H9 (cell line): ENCODE measurements around the gene EIF2D. TPM values are rescaled to one million over a fixed set of nuclear protein-coding genes. Genes with fewer than 3 reads are reported as not detected.

Source experiments
- DNase-seq: peaks from one replicate; pipeline ENCODE4 v3.0.0-alpha.2; 2017
- H2AFZ ChIP-seq: one replicate; pipeline ENCODE4 v1.6.1; 2013; ENCODE audit warnings: mild to moderate bottlenecking, low read length, control low read depth, moderate library complexity
- H2AK5ac ChIP-seq: 2 replicates; pipeline ENCODE4 v1.6.1; 2013; ENCODE audit warnings: low read length, control low read depth, mixed read lengths; ENCODE audit not compliant: insufficient read length
- H2BK120ac ChIP-seq: one replicate; pipeline ENCODE4 v1.6.1; 2013; ENCODE audit warnings: low read depth, mild to moderate bottlenecking, low read length, control low read depth, inconsistent platforms; ENCODE audit not compliant: poor library complexity, severe bottlenecking
- H2BK12ac ChIP-seq: 2 replicates; pipeline ENCODE4 v1.6.1; 2013; ENCODE audit warnings: low read length, control low read depth, mixed read lengths, low read depth; ENCODE audit not compliant: insufficient read length
- H2BK15ac ChIP-seq: 2 replicates; pipeline ENCODE4 v1.6.1; 2013; ENCODE audit warnings: low read depth, low read length, control low read depth
- H2BK20ac ChIP-seq: one replicate; pipeline ENCODE4 v1.6.1; 2013; ENCODE audit warnings: low read depth, mild to moderate bottlenecking, low read length, control low read depth, inconsistent platforms; ENCODE audit not compliant: poor library complexity, severe bottlenecking
- H2BK5ac ChIP-seq: 2 replicates; pipeline ENCODE4 v1.6.1; 2013; ENCODE audit warnings: low read length, control low read depth, mixed read lengths; ENCODE audit not compliant: insufficient read length
- H3K14ac ChIP-seq: 2 replicates; pipeline ENCODE4 v1.6.1; 2013; ENCODE audit warnings: low read length, control low read depth; ENCODE audit not compliant: insufficient read depth
- H3K18ac ChIP-seq: 2 replicates; pipeline ENCODE4 v1.6.1; 2013; ENCODE audit warnings: low read depth, mild to moderate bottlenecking, mixed read lengths, low read length, control low read depth; ENCODE audit not compliant: insufficient read length
- H3K23ac ChIP-seq: 2 replicates; pipeline ENCODE4 v1.6.1; 2013; ENCODE audit warnings: low read length, control low read depth, mixed read lengths, low read depth; ENCODE audit not compliant: insufficient read length
- H3K23me2 ChIP-seq: 2 replicates; pipeline ENCODE4 v1.6.1; 2013; ENCODE audit warnings: low read depth, mild to moderate bottlenecking, mixed read lengths, low read length, control low read depth; ENCODE audit not compliant: insufficient read length, poor library complexity, severe bottlenecking
- H3K27ac ChIP-seq: 2 replicates; pipeline ENCODE4 v1.5.1; 2013; ENCODE audit warnings: low read length, control low read depth, mixed read lengths, low read depth; ENCODE audit not compliant: insufficient read length
- H3K27me3 ChIP-seq: 2 replicates; pipeline ENCODE4 v1.6.1; 2013; ENCODE audit warnings: low read length, control low read depth, inconsistent platforms; ENCODE audit not compliant: insufficient read depth
- H3K4ac ChIP-seq: 2 replicates; pipeline ENCODE4 v1.6.1; 2013; ENCODE audit warnings: low read depth, mild to moderate bottlenecking, control low read depth, inconsistent platforms, low read length, moderate library complexity
- H3K4me1 ChIP-seq: 2 replicates; pipeline ENCODE4 v1.6.1; 2013; ENCODE audit warnings: low read length, control low read depth, inconsistent platforms; ENCODE audit not compliant: insufficient read depth
- H3K4me2 ChIP-seq: 2 replicates; pipeline ENCODE4 v1.6.1; 2013; ENCODE audit warnings: low read length, control low read depth, mixed read lengths; ENCODE audit not compliant: insufficient read length, insufficient read depth
- H3K56ac ChIP-seq: 2 replicates; pipeline ENCODE4 v1.6.1; 2013; ENCODE audit warnings: low read depth, mild to moderate bottlenecking, mixed read lengths, low read length, control low read depth; ENCODE audit not compliant: insufficient read length
- H3K79me1 ChIP-seq: 2 replicates; pipeline ENCODE4 v1.6.1; 2013; ENCODE audit warnings: low read depth, mild to moderate bottlenecking, moderate library complexity, low read length, control low read depth, inconsistent platforms; ENCODE audit not compliant: insufficient read depth, poor library complexity, severe bottlenecking
- H3K79me2 ChIP-seq: 2 replicates; pipeline ENCODE4 v1.6.1; 2013; ENCODE audit warnings: low read length, control low read depth, inconsistent platforms; ENCODE audit not compliant: insufficient read depth
- H3K9ac ChIP-seq: 2 replicates; pipeline ENCODE4 v1.6.1; 2013; ENCODE audit warnings: low read length, control low read depth, mixed read lengths; ENCODE audit not compliant: insufficient read length; ENCODE audit errors: extremely low read depth
- H3K9me3 ChIP-seq: one replicate; pipeline ENCODE4 v1.6.1; 2013; ENCODE audit warnings: low read depth, low read length, inconsistent platforms; ENCODE audit not compliant: control insufficient read depth
- H3T11ph ChIP-seq: one replicate; pipeline ENCODE4 v1.6.1; 2013; ENCODE audit warnings: mild to moderate bottlenecking, low read length, control low read depth, inconsistent platforms
- H4K20me1 ChIP-seq: one replicate; pipeline ENCODE4 v1.6.1; 2013; ENCODE audit not compliant: control insufficient read depth, insufficient read length, insufficient read depth
- H4K5ac ChIP-seq: 2 replicates; pipeline ENCODE4 v1.6.1; 2013; ENCODE audit warnings: low read depth, mild to moderate bottlenecking, mixed read lengths, low read length, control low read depth; ENCODE audit not compliant: insufficient read length
- H4K8ac ChIP-seq: replicated peaks from 2 replicates; pipeline ENCODE4 v1.6.1; 2013; ENCODE audit warnings: low read length, control low read depth, mixed read lengths, low read depth; ENCODE audit not compliant: insufficient read length
- H4K91ac ChIP-seq: 2 replicates; pipeline ENCODE4 v1.6.1; 2013; ENCODE audit warnings: low read depth, mild to moderate bottlenecking, moderate library complexity, mixed read lengths, low read length, control low read depth; ENCODE audit not compliant: insufficient read length
- H3K27ac Mint-ChIP-seq, 3 experiments: 2 replicates in 2 of 3; 3 replicates in 1 of 3; pipeline ENCODE4 v1.8.0; 2020 to 2021; ENCODE audit warnings: mixed read lengths in 3 of 3, mild to moderate bottlenecking in 1 of 3, moderate library complexity in 1 of 3
- H3K27me3 Mint-ChIP-seq: 2 replicates; pipeline ENCODE4 v1.8.0; 2021; ENCODE audit warnings: low read depth, mild to moderate bottlenecking, moderate library complexity, mixed read lengths
- H3K36me3 Mint-ChIP-seq, 3 experiments: 2 replicates in 2 of 3; 3 replicates in 1 of 3; pipeline ENCODE4 v1.8.0; 2020 to 2021; ENCODE audit warnings: low read depth in 3 of 3, mixed read lengths in 3 of 3; ENCODE audit not compliant: insufficient read depth in 1 of 3
- H3K4me1 Mint-ChIP-seq, 2 experiments: 2 replicates each; pipeline ENCODE4 v1.8.0; 2020; ENCODE audit warnings: mixed read lengths in 2 of 2
- H3K4me3 Mint-ChIP-seq, 2 experiments: 2 replicates in 1 of 2; 3 replicates in 1 of 2; pipeline ENCODE4 v1.8.0; 2020 to 2021; ENCODE audit warnings: mild to moderate bottlenecking in 2 of 2, mixed read lengths in 2 of 2, moderate library complexity in 1 of 2
- H3K9me3 Mint-ChIP-seq, 2 experiments: 2 replicates in 1 of 2; 3 replicates in 1 of 2; pipeline ENCODE4 v1.8.0; 2020; ENCODE audit warnings: mild to moderate bottlenecking in 2 of 2, mixed read lengths in 2 of 2, moderate library complexity in 1 of 2
- WGBS: extraction: QIAGEN DNeasy Blood & Tissue Kit; methylation state at CpG from one replicate; pipeline ENCODE4 v1.1.7; 2013; ENCODE audit warnings: missing lambda C conversion rate, low lambda C conversion rate, mixed read lengths; ENCODE audit not compliant: insufficient read length; ENCODE audit errors: extremely low coverage; 5-methylcytosine and 5-hydroxymethylcytosine counted together
- total RNA-seq: library from RNA; stranded (reverse); gene quantifications from 2 replicates; pipeline ENCODE4 v1.2.1, GENCODE V29; 2021
- TF ChIP-seq, protein P1 (sequence below): fragments of 200-600 bp; sonication (generic); conservative IDR thresholded peaks from 3 replicates; pipeline ENCODE4 v1.8.0; 2021; ENCODE audit warnings: antibody characterized with exemption, mild to moderate bottlenecking

EIF2D gene
- total RNA-seq, 1 experiment from 2014 or later, result 35.8 TPM

DNA sequence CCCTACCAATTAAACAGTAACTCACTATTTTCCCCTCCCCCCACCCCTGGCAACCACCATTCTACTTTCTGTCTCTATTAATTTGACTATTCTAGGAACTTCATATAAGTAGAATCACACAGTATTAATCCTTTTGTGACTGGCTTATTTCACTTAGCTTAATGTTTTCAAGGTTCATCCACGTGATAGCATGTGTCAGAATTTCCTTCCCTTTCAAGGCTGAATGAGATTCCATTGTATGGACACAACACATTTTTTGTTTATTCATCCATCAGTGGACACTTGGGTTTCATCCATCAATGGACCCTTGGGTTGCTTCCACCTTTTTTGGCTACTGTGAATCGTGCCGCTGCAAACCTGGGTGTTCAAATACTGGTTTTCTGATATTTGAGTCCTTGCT, 41.7 kb downstream of the EIF2D start:
- no peaks in the 10 kb centered on the region for H3K9me3 Mint-ChIP-seq
- no CpG with 5 or more reads among the region's 3 CpGs for WGBS

More for the DNA sequence above, 41.7 kb downstream of the EIF2D start:
- no peaks in the 10 kb centered on the region for H3K9me3 ChIP-seq
- H3K79me1 ChIP-seq, result no peaks in the 10 kb centered on the region
- no peak overlapping the region for H3K56ac ChIP-seq
- H3K79me2 ChIP-seq, result no peaks in the 10 kb centered on the region
- no peak overlapping the region for H3T11ph ChIP-seq
- H2AFZ ChIP-seq, result no peak overlapping the region
- Mint-ChIP-seq H3K4me3 (no peak overlapping the region), H3K27ac (no peak overlapping the region), H3K27me3 (peaks cover 11% of the 10 kb centered on the region), H3K4me1 (peaks cover 15 to 27% of the 10 kb centered on the region in 2 experiments), H3K36me3 (no peaks in the 10 kb centered on the region)
- no peak overlapping the region for H3K27ac ChIP-seq
- H4K20me1 ChIP-seq, result no peaks in the 10 kb centered on the region
- H3K4me2 ChIP-seq, result no peak overlapping the region
- H4K91ac ChIP-seq, result no peak overlapping the region
- no peaks in the 10 kb centered on the region for H3K23me2 ChIP-seq
- TF ChIP-seq, protein P1, sequence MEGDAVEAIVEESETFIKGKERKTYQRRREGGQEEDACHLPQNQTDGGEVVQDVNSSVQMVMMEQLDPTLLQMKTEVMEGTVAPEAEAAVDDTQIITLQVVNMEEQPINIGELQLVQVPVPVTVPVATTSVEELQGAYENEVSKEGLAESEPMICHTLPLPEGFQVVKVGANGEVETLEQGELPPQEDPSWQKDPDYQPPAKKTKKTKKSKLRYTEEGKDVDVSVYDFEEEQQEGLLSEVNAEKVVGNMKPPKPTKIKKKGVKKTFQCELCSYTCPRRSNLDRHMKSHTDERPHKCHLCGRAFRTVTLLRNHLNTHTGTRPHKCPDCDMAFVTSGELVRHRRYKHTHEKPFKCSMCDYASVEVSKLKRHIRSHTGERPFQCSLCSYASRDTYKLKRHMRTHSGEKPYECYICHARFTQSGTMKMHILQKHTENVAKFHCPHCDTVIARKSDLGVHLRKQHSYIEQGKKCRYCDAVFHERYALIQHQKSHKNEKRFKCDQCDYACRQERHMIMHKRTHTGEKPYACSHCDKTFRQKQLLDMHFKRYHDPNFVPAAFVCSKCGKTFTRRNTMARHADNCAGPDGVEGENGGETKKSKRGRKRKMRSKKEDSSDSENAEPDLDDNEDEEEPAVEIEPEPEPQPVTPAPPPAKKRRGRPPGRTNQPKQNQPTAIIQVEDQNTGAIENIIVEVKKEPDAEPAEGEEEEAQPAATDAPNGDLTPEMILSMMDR, result no peak
- H3K27me3 ChIP-seq, result no peaks in the 10 kb centered on the region
- H4K8ac ChIP-seq, result no peak overlapping the region
- no peak overlapping the region for H2BK15ac ChIP-seq
- DNase-seq, result no peak
- no peak overlapping the region for H4K5ac ChIP-seq
- no peak overlapping the region for H3K9ac ChIP-seq
- H2BK120ac ChIP-seq, result no peak overlapping the region
- no peak overlapping the region for H3K18ac ChIP-seq
- H2BK12ac ChIP-seq, result no peak overlapping the region
- no peak overlapping the region for H2BK20ac ChIP-seq
- peaks cover 2% of the 10 kb centered on the region; the same call in 1 of the 2 replicates for H3K4me1 ChIP-seq
- H2AK5ac ChIP-seq, result no peak overlapping the region
- no peak overlapping the region for H2BK5ac ChIP-seq
- no peak overlapping the region for H3K14ac ChIP-seq
- no peak overlapping the region for H3K23ac ChIP-seq
- no peak overlapping the region for H3K4ac ChIP-seq
